ENCODE measurements around the gene TCAF1.
"Not testable (repeated sequence)": the region's sequence is repeated elsewhere in the genome, so short reads cannot be mapped to it uniquely, and the experiment has no call there.

Gene TCAF1

DNA sequence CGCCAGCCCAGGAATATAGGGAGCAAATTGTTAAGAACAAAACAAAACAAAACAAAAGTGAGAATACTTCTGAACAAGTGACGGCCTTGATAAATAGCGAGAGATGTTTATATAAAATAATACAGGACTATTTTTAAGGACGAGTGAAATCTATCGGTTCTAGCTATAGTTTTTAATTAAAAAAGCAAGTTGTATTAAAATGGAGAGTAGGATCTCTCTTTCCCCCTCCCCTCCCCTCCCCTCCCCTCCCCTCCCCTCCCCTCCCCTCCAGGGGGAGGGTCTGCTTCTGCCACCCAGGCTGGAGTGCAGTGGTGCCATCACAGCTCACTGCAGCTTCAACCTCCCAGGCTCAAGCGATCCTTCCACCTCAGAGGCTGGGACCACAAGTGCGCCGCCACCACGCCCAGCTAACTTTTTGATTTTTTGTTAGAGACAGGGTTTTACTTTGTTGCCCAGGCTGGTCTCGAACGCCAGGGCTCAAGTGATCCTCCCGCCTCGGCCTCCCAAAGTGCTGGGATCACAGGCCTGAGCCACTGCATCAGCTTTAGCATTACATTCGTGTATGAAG, 440 bp upstream of the TCAF1 start:
- DNase-seq, result no peak

DNA sequence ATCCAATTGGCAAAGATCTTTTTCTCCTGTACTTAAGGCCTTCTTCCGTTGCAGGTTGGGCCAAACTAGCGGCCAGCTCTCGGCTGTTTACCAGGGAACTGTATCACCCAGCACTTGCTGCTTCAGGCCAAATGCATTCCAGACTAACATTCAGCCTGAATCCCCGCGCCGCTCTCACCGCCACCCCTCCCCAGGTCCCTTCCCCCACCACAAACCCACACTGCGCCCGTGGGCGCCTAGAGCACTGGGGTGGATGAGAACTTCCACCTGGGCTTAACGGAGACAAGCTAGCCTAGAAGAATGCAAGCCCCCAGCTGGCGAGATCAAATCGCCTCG, 676 bp downstream of the TCAF1 start:
- DNase-seq, result no peak

DNA sequence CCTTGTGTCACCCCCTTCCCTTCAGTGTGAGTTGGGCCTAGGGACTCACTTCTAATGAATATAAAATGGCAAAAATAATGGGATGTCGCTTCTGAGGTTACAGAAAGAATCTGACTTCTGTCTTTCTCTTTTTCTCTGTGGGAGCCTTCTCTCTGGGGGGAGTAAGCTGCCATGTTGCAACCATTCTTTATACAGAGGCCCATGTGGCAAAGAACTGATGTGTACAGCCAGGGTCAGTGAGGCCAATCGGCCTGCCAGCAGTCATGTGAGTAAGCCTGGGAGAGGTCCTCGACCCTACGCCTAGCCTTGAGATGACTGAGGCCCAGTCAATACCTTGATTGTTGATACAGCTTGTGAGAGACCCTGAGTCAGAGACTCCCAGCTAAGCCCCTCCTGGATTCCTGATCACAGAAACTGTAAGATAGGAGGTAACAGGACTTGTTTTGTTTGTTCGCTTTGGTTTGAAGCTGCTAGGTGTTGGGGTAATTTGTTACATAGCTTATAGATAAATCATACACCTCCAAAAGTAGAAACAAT, 1.7 kb downstream of the TCAF1 start:
- DNase-seq, result no peak

DNA sequence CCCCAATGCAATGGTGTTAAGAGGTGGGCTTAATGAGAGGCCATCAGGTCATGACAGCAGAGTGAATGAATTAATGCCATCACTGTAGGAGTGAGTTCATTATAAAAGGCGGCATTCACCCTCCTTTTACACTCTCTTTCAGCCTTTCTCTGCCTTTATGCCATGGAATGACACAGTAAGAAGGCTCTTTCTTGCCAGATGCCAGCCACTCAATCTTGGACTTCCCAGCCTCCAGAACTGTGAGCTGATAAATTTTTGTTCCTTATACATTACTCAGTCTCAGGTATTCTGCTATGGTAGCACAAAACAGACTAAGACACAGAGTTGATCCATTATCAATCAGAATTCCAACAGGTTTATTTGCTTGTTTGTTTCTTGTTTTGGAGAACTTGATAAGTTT, 3.2 kb downstream of the TCAF1 start:
- DNase-seq, result no peak

DNA sequence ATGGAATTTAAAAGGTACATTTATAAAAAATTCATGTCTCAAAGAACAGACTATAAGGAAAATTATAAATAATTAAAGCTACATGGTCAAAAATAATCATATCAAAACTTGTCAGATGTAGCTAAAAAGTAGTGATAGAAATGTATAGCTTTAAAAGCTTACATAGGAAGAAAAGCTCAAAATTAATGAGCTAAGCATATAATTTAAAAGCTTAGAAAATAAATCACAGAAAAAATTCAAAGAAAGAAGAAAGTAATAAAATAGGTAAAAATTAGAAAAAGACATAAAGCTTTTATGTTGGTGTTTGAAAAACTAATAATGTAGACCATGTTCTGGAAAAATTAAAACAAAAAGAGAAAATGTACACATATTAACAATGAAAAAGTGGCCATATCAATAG, 5.3 kb downstream of the TCAF1 start:
- no peak for DNase-seq

DNA sequence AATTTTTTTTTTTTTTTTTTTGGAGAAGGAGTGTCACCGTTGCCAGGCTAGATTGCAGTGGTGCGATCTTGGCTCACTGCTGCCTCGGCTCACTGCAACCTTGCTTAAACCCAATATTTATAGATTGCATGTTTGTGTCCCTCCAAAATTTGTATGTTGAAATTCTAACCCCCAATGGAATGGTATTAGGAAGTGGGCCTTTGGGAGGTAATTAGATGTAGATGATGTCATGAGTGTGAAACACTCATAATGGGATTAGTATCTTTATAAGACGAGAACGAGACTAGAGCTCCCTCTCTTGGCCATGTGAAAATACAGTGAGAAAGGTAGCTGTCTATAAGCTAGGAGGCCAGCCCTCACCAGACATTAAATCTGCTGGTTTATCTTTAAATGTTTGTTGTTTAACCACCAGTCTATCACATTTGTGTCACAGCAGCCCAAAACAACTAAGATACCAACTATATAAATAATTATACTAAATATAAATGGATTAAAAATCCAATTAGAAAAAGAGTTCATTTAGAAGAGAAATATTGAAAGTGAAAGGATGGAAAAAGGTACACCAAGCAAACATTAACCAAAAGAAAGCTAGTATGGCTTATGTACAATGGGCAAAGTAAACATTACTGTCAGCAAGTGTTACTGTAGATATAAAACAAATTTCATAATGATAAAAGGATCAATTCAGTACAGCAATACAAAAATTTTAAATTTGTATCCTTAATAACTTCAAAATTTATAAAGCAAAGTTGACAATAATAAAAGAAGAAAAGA, 9.3 kb downstream of the TCAF1 start:
- DNase-seq, result peak; percentile 42

DNA sequence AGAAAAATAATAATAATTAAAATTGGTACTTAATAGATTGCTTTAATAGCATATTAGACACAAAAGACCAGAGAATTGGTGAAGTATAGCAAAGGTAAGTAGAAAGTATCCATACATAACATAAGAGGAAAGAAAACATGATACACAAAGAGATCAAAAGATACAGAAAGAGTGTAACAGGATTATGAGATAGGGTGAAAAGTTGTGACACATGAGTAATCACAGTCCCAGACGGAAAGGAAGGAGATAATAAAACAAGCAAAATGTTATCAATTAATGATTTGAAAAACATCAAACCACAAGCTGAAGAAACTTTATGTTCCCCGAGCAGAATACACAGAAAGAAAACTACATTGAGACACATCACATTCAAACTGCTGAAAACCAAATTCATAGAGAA, 10.5 kb downstream of the TCAF1 start:
- DNase-seq, result no peak

DNA sequence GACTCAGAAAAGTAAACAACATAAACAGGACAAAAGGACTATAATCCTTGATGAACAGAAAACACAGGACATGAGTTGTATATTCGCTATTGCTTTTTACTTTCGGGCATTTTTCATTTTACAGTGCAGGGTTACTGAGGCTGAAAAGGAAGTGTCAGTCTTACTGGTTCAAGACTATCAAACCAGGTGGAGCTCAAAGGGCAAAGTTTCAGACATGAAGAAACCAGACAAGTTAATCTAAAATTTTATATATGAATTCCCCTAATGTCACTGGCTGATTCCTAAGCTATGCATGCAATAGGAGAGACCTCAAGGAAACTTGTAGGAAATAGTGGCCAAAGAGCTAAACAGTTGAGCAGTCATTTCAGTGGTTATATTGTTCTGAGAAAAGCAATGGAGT, 11.4 kb downstream of the TCAF1 start:
- no peak for DNase-seq

DNA sequence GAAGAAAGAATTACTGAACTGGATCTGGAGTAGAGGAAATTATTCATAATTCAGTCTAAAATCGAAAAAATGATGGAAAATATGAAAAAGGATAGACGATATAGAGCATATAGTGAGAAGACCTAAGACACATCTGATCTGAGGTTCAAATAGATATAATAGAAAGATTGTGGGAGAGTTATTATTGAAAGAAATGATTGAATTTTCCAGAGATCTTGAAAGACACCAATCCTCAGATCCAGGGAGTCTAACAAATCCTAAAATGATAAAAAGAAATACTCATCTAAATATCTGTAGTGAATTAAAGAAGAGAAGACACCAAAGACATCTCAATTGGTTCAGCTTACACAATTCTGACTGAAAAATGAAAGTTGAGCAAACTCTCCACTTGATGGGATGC, 12.9 kb downstream of the TCAF1 start:
- DNase-seq, result no peak

DNA sequence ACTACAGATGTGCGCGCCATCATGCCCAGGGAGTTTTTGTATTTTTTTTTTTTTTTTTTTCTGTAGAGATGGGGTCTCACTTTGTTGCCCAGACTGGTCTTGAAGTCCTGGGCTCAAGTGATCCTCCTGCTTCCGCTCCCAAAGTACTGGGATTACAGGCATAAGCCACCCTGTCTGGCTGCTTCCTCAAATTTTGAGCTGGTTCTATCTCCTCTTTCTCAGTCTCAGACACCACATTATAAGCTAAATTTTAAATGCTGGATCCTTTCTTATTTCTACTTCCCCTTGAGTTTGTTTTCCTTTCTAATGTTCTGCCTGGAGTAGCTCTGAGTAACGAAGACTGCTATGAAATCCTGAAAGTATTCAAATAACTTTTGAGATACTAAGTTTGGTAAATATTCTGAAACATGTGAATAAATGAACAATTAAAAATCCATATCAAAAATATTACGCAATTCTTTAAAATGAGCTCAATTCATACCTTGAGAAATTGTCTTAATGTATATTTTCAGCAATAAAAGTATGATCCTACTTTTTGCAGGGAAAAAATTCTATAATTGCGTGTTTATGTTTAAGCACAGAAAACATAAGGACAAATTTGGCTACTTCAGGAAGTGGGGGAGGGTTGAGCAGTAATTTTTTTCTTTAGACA, 15.0 kb downstream of the TCAF1 start:
- no peak for DNase-seq

DNA sequence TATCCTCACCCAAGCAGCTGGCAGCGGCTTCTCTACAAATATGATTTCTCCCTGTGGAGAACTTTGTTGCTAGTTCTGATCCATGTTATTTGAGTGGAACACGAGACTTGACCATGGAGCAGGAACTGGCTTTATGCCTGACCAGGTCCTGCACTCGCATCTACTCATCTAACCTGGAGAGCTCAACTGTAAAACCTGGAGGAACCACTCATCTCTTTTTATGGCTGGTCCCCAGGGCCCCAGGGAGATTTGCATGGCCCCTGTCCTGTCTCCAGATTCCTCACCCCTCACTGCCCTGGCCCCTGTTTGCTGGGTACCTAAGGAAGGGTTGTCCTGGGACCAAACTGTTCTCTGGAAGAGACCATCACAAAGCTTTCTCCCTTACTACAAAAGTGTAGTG, 16.0 kb downstream of the TCAF1 start:
- no peak for DNase-seq

DNA sequence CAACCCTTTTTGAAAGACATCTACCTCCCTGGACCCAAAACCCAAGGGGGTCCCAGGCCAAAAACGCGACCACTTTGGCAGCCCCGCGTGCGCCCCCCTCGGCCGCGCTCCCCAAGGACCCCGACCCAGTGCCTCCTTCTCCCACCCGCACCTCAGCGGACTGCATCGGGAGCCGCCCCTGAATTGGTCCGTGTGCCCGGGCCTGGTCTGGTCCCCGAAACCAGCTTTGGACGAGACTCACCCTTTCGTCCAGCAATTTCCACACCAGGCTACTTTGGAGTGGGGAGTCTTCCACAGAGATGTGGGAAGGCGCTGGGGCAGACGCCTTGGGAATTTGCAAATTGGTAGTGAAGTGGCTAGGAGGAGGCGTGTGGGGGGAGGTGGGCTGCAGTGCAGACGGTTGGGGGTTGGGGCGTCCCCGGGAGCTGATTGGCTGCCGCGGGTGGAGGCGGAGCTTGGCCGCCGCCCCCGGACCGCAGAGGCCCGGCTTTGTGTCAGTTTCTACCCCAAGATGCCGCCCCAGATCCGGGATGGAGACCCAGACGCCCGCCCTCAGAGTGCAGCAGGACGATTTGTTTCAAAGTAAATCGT, 16.9 kb downstream of the TCAF1 start:
- DNase-seq, result peak; percentile 80

DNA sequence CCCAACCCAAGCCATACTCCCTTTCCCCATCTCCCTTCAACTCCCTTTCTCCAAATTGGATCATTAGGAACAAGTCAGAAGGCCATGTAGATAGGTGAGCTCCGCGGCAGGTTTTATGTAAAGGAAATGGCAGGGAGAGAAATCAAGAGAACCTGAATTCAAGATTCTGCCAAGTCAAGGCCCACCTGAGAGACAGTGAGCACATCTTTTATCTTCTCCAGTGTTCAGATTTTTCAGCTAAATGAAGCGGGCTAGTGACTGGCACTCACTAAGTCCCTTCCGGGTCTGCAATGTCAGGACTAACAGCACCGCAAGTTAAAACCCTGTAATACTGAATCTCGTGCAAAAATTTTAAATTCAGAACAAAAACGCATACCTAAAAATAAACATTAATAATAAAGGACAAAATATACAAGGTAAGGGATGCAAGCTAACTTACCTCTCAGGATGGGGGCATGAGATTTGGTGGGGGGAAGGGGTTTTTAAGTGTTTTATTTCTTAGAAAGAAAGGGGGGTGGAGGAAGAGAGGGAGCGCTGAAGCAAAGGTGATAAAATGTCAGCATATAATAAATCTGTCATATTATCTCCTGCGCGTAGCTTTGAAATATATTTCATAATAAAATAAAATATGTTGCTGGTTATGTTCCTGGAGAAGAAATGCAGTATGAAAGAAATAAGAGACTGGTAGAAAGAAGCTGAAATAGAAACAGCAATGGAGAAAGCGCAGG, 17.6 kb downstream of the TCAF1 start:
- DNase-seq, result no peak

DNA sequence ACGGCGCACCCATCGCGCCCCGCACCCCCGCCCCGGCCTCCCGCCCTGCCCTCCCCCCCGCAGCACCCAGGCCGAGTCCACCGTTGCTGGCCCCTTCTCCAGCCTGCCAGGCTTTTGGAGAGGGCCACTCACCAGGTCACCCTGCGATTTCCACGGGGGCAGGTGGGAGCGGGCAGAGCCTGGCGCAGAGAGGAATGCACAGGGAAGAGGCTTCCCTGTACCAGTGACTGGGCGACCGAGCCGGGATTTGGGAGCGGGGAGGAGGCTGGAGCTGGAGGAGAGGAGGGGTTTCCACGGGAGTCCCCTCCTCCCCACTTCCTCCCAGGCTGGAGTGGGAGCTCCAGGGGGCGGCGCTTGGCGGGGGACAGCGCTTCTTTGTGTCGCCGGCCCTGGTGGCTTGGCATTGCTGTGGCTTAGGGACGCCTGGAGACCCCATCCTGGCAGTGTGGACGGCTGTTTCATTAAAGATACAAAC, 19.3 kb downstream of the TCAF1 start:
- peak; percentile 76 for DNase-seq

DNA sequence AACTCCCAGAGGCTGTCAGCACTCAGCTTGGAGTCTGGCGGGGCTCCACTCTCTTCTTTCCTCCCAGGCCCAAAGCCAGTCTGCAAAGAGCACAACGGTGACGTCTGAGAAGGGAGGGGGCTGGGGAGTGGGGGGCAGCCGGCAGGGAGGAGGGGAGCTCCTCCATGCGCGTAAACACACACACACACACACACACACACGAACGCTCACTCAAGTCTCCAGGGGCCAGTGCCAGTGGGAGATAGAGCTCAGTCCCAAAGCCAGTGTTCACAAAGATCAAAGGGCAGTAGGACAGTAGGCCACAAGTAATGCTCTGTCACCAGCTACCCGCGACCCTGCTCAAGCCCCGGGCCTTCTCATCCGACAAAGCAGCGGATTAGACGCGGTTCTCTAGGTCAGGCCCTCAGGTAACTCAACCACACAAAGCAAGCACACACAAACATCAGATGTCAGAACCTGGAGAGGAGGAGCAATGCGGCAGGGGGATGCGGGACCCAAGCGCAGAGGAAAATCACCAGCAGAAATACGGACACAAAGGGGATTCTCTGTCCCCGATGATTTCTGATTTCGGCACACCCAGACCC, 19.9 kb downstream of the TCAF1 start:
- DNase-seq, result peak; percentile 64

DNA sequence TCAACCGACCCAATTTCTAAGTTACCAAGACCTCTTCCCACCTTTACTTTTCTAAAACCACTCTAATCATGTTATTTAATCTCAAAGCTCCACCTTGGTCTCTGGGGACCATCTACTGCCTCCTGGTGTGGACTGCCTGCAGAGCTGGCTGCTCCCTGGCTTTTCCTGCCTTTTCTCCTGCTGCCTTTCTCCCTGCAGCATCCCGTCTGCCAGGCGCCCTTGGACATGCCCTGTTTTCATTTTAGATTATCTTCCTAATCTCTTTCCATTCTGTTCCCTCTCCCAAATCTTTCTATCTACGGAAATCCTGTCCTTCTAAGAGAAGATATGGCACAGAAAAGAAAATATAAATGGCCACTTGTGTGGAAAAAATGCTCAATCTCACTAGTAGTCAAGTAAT, 23.1 kb downstream of the TCAF1 start:
- no peak for DNase-seq

DNA sequence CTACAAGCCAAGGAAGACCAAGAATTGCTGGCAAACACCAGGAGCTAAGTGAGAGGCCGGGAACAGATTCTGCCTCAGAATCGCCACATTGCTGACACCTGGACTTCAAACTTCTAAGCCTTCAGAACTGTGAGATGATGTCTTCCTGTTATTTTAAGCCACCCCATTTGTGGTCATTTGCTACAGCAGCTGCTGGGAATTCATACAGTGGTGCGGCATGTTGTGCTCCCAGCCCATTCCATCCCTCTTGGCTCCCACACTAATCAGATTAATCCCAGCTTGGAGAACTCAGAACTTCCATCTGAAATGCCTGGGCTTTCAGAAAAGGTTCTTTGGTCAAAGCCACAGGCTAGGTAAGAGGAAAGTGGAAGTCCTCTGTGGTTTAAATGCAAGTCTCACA, 24.9 kb downstream of the TCAF1 start:
- no peak for DNase-seq

DNA sequence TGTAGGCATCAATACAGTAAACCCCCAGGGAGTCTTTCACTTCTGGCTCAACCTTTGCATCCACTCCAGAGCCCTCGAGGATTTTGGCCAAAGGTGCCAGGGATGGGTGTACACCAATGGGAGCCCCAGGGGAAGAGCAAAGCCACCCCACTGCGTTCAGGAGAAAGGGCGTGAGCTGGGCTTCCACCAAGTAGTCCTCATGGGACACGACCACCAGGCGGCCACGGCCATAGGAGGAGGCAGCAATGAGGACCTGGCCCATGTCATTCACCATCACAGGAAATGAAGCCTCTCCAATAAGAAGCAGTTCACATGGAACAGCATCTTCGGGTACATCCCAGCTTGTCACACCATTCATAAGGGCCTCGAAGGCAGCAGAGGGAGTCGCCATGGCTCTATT, 25.8 kb downstream of the TCAF1 start:
- DNase-seq, result no peak

DNA sequence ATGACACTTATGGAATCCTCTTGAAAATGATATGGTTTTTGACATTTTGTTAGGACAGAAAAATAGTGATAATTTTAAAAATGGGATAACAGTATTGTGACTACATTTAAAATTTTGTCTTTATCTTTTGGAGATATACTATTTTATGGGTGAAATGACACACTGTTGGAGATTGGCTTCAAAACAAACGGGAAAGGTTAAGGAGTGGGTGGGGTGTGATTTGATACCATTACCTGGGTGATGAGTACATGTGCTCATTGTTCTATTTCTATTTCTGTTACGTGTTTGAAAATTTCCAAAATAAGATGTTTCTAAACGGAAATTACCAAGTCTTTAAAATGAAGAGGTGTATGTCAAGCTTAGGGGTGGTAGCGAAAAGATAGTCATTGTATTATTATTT, 28.7 kb downstream of the TCAF1 start:
- DNase-seq, result not testable (repeated sequence)

DNA sequence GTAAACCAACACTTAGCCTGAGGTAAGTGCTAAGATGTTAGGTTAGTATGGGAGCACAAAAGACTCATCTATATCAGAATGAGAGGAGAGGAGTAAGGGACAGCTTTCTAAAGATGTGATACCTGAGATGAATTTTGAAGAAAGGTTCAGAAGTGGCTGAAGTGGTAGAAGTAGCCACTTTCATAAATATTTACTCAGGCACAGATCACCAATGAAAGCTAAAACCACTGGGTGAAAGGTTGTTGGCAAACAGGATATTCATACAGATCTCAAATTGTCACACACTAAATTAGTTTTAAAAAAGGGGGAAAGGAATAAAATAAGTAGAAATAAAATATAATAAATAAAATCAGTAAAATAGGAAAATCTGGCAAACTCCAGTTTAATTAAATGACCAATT, 30.4 kb downstream of the TCAF1 start:
- not testable (repeated sequence) for DNase-seq

DNA sequence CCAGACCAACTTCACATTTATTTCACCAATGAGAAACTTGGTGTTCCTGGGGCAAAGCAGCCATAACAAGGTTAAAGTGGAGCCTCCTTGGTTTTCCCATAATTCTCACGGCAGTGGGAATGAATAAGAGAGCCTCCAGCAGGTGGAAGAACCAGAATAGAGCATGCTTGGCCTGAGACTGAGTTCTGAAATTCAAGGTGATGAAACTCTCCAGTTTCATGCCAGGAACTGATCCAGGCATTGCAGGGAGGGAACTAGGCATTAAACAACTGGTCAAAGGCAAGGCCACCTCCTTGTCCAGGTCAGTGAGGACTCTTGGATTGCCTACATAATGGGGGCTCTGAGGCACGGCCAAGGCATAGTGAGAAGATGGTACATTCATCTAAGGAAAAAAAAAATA, 44.0 kb downstream of the TCAF1 start:
- DNase-seq, result not testable (repeated sequence)

DNA sequence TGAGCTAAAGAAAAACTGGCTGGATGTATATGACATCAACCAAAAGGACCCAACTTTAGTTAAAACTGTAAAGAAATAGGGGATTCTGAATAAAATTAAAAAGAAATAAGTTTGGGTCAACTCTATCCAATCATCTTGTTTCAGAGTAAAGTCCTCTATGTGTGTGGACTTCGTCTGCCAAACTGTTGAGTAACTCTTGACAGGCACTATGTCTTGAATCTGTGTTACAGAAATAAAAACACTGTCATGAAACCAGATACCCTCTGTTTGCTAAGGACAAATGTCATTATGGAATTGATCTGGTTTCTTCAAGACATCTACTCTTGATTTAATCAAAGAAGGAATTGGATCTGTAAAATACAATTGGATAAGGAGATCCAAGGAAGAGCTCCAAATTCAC, 46.5 kb downstream of the TCAF1 start:
- DNase-seq, result not testable (repeated sequence)

Data from fibroblast of skin of scalp (primary cell).